K562 (cell line): ENCODE measurements around the gene FDX2. TPM values are rescaled to one million over a fixed set of nuclear protein-coding genes. Genes with fewer than 3 reads are reported as not detected.

Source experiments
- ATF2 ChIP-seq: sonication (generic); formaldehyde crosslinking; IDR thresholded peaks from 2 replicates; pipeline ENCODE4 v1.8.1; 2022; ENCODE audit warnings: missing genetic modification reagents
- MTA3 ChIP-seq: fragments of 450-650 bp; formaldehyde crosslinking; IDR thresholded peaks from 2 replicates; pipeline ENCODE4 v1.6.1; 2017; ENCODE audit warnings: mild to moderate bottlenecking, borderline replicate concordance
- XRCC4 ChIP-seq: IDR thresholded peaks from one replicate; pipeline ENCODE4 v1.6.1; 2011; ENCODE audit not compliant: insufficient read depth, insufficient read length; ENCODE audit errors: extremely low read depth
- ZBTB43 ChIP-seq: sonication (generic); formaldehyde crosslinking; IDR thresholded peaks from 2 replicates; pipeline ENCODE4 v1.8.0; 2023; ENCODE audit warnings: mild to moderate bottlenecking, missing genetic modification reagents
- ZKSCAN1 ChIP-seq: fragments of 150-350 bp; IDR thresholded peaks from 2 replicates; pipeline ENCODE4 v1.6.1; 2016; ENCODE audit warnings: low read depth, low read length
- ZNF518B ChIP-seq: fragments of 250-450 bp; sonication (Bioruptor Pico); IDR thresholded peaks from 2 replicates; pipeline ENCODE4 v1.5.0; 2021; ENCODE audit warnings: mild to moderate bottlenecking, moderate library complexity
- ZNF75A ChIP-seq: fragments of 450-650 bp; formaldehyde crosslinking; IDR thresholded peaks from 2 replicates; pipeline ENCODE4 v1.4.0; 2020; ENCODE audit warnings: mild to moderate bottlenecking
- polyA plus RNA-seq, 8 experiments: library from polyadenylated mRNA; depleted of rRNA in 4 of 8; stranded (reverse) in 5 of 8; unstranded in 3 of 8; fragments of >200 nt; fragmentation: Nextera tagmentation in 2 of 8; fragmentation: Illumina TruSeq in 1 of 8; extraction: Ambion mirVana in 2 of 8; extraction: Trizol in 1 of 8; gene quantifications; 2 replicates each; pipeline versions ENCODE4 v1.2.1 to v1.2.3, GENCODE V29; 2011 to 2014; ENCODE audit warnings: inconsistent platforms in 1 of 8, missing spikeins in 1 of 8
- total RNA-seq, 7 experiments: library from RNA; depleted of rRNA in 6 of 7; stranded (reverse); fragments of >200 nt in 6 of 7; fragmentation: Illumina TruSeq in 2 of 7; extraction: Trizol in 2 of 7; gene quantifications; 2 replicates each; pipeline versions ENCODE4 v1.2.1 to v1.2.3, GENCODE V29; 2011 to 2021; ENCODE audit warnings: low replicate concordance in 1 of 7
- TF ChIP-seq, protein P1 (sequence below), 2 experiments: IDR thresholded peaks; 2 replicates each; pipeline ENCODE4 v1.6.1; 2012; ENCODE audit warnings: improper control_type of control experiment in 2 of 2, low read depth in 2 of 2, low read length in 2 of 2, borderline replicate concordance in 1 of 2
- TF ChIP-seq, protein P2 (sequence below): fragments of 450-650 bp; IDR thresholded peaks from one replicate; pipeline ENCODE4 v1.6.1; 2018; ENCODE audit warnings: mild to moderate bottlenecking, moderate library complexity; ENCODE audit not compliant: partially characterized antibody

The FDX2 gene
- total and polyA plus RNA-seq, 9 of the 15 experiments (the other 6 are each of a cell fraction or from before 2014, with no cell fraction given): 2.5 to 49.8 (median 29.7) TPM

- TF ChIP-seq, protein P1, sequence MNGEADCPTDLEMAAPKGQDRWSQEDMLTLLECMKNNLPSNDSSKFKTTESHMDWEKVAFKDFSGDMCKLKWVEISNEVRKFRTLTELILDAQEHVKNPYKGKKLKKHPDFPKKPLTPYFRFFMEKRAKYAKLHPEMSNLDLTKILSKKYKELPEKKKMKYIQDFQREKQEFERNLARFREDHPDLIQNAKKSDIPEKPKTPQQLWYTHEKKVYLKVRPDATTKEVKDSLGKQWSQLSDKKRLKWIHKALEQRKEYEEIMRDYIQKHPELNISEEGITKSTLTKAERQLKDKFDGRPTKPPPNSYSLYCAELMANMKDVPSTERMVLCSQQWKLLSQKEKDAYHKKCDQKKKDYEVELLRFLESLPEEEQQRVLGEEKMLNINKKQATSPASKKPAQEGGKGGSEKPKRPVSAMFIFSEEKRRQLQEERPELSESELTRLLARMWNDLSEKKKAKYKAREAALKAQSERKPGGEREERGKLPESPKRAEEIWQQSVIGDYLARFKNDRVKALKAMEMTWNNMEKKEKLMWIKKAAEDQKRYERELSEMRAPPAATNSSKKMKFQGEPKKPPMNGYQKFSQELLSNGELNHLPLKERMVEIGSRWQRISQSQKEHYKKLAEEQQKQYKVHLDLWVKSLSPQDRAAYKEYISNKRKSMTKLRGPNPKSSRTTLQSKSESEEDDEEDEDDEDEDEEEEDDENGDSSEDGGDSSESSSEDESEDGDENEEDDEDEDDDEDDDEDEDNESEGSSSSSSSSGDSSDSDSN (IDR thresholded peaks at IDR 0.05; ENCODE audit: borderline replicate concordance in 1 of 2, low read depth in 2 of 2, low read length in 2 of 2): peak in 1 of 2 experiments; percentile 33; a peak in 1 of 4 replicates
- no peak for TF ChIP-seq ZNF518B (CRISPR knock-in tag)
- TF ChIP-seq, protein P2, sequence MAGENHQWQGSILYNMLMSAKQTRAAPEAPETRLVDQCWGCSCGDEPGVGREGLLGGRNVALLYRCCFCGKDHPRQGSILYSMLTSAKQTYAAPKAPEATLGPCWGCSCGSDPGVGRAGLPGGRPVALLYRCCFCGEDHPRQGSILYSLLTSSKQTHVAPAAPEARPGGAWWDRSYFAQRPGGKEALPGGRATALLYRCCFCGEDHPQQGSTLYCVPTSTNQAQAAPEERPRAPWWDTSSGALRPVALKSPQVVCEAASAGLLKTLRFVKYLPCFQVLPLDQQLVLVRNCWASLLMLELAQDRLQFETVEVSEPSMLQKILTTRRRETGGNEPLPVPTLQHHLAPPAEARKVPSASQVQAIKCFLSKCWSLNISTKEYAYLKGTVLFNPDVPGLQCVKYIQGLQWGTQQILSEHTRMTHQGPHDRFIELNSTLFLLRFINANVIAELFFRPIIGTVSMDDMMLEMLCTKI: no peak
- TF ChIP-seq ZBTB43 (CRISPR knock-in tag): no peak
- peak; percentile 46; the same call in 1 of the 2 replicates for TF ChIP-seq MTA3
- no peak for TF ChIP-seq ZKSCAN1
- no peak for TF ChIP-seq ATF2 (CRISPR knock-in tag)
- TF ChIP-seq ZNF75A: no peak
- TF ChIP-seq XRCC4: no peak
Observed at GRCh38 chr19:10334588-10335351, 19.0 kb upstream of the FDX2 start (continued).
